Measurements from ENCODE around the gene RPLP2. TPM values are rescaled to one million over a fixed set of nuclear protein-coding genes. Genes with fewer than 3 reads are reported as not detected.

The RPLP2 gene
- total RNA-seq, 2 experiments from 2014 or later, result 2,941 to 2,963 TPM

DNA sequence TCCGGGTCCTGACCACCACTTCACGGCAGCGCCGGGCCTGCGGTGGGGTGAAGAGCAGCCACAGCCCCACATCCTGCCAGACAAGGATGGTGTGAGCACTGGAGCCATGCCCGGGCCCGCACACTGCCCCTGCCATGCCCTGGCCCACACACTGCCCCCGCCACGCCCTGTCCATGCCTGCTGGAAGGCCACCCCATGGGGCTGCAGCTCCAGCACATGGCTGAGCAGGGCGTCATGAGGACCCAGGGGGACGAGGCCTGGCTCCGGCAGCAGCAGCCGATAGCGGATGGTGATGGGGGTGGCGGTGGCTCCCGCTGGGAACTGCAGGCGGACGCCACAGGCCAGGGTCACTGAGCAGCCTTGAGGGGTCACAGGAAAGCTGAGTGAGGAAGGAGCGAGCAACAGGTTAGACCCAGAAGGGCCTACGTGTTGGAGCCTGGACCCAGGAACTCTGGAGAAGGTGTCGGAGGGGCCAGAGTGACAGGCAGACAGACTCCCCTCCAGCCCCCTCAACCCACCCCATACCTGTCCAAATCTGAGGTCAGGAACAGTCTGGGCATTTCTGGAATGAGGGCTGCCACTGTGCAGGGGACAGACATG lies 7.6 kb upstream of the RPLP2 start:
- intact Hi-C loops (cut with micrococcal nuclease), result no loop called here
- Mint-ChIP-seq H3K36me3 (peaks cover 6% of the 10 kb centered on the region), H3K4me3 (no peak overlapping the region), H3K27ac (no peak overlapping the region), H3K4me1 (ENCODE audit: low read depth) (peaks cover 13% of the 10 kb centered on the region), H3K9me3 (no peaks in the 10 kb centered on the region), H3K27me3 (no peaks in the 10 kb centered on the region)
- POLR2A ChIA-PET, result interaction anchor here (0.7 to 1.1 kb wide), 2 partner anchors 10 to 39 kb away, joined by 3 read pairs; no protein-coding TSS in a partner anchor
- CTCF ChIA-PET, result no interaction called here
- DNase-seq, result no peak

DNA sequence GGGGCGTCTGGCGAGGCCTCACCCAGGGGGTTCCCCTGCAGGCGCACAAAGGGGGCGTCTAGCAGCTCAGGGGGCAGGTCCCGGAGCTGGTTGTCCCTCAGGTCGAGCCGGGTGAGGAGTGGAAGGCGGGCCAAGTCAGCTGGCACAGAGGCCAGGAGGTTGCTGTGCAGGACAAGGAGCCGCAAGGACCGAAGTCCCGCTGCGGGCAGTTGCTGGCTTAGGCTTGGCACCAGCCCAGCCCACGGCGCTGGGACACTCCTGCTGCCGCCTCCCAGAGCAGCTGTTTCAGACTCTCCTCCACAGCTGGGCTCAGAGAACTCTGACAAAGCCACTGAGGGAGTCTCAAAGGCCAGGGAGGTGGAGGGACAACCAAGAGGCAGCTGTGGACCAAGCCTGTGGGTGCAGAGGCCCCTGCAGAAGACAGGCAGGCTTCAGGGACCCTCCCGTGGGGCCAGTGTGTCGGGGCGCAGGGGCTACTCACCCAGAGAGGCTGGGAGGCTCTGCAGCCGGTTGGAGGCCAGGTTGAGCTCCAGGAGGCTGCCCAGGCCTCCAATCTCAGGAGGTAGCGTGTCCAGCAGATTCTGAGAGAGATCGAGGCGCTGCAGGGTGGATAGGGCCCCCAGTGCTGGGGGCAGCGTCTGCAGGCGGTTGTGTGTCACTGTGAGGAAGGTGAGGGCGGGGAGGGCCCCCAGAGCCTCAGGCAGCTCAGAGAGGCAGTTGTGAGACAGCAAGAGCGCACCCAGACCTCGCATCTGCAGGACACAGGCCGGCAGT lies 6.9 kb upstream of the RPLP2 start:
- POLR2A ChIA-PET, result interaction anchor here (0.6 to 1.1 kb wide), 3 partner anchors 10 to 55 kb away, joined by 3 read pairs; no protein-coding TSS in a partner anchor
- no peak for DNase-seq
- intact Hi-C loops (cut with micrococcal nuclease), result no loop called here
- Mint-ChIP-seq H3K9me3 (no peaks in the 10 kb centered on the region), H3K4me1 (ENCODE audit: low read depth) (peaks cover 15% of the 10 kb centered on the region), H3K4me3 (peak overlapping the region; percentile 23), H3K27ac (no peak overlapping the region), H3K27me3 (no peaks in the 10 kb centered on the region), H3K36me3 (peaks cover 8% of the 10 kb centered on the region)
- CTCF ChIA-PET, result no interaction called here

DNA sequence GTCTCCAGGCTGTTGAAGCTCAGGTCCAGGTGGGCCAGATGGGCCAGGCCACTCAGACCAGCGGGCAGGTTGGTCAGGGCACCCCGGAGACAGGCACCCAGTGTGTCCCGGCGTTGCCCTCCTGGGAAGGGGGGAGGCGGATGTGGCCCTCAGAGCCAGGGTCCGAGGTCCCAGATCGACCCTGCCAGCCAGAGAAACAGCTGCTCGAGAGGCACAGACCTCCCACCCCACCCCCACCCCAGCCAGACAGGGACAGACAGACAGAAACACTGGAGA lies 6.4 kb upstream of the RPLP2 start:
- Mint-ChIP-seq H3K9me3 (no peaks in the 10 kb centered on the region), H3K4me3 (peak overlapping the region; percentile 82), H3K36me3 (peaks cover 9% of the 10 kb centered on the region), H3K27me3 (no peaks in the 10 kb centered on the region), H3K4me1 (ENCODE audit: low read depth) (peaks cover 17% of the 10 kb centered on the region), H3K27ac (no peak overlapping the region)
- intact Hi-C loops (cut with micrococcal nuclease), result no loop called here
- POLR2A ChIA-PET, result interaction anchor here (0.6 to 1.5 kb wide), 2 partner anchors 14 to 55 kb away, joined by 3 to 5 read pairs; partner anchors contain the start of gene CEND1
- CTCF ChIA-PET, result no interaction called here
- DNase-seq, result no peak

DNA sequence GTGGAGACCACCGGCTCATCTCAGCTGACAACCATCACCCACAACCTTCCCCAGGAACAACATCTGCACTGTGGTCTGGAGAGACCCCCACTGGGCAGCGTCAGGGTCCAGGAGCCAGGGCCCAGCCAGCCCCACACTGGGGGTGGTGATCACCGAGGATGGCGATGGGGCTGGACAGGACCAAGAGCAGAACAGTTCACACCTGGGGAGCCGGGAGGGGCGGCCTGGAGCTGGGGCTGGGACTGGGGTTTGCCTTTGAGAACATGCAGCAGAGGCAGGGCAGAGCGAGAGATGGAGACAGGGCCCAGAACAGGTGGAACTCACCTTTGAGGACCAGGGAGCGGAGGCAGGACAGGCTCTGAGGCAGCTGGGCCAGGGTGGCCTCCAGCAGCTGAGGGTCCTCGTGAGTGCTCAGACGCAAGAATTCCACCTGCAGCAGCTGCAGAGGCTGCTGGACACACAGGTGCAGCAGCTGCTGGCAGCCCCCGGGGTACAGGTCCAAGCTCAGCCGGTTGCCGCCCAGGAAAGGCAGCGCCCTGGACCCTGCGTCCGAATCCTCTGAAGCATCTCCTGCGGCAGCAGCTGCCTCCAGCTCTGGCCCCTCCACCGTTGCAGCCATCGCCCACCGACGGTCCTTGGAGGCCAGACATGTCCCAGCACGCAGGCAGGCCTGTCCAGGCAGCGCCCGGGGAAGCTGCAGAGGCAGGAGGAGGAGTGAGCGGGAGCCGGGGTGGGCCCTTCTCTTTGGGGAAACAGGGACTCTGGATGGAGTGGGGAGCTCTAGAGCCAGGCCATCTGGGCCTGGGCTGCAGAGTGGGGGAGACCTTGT lies 5.8 kb upstream of the RPLP2 start:
- Mint-ChIP-seq H3K4me1 (ENCODE audit: low read depth) (peaks cover 17% of the 10 kb centered on the region), H3K36me3 (peaks cover 9% of the 10 kb centered on the region), H3K27me3 (no peaks in the 10 kb centered on the region), H3K27ac (peak overlapping the region; percentile 74), H3K9me3 (no peaks in the 10 kb centered on the region), H3K4me3 (peak overlapping the region; percentile 82)
- DNase-seq, result no peak
- intact Hi-C loops (cut with micrococcal nuclease), result no loop called here
- CTCF ChIA-PET, result interaction anchor here (1.0 to 1.1 kb wide), 2 partner anchors 8 to 15 kb away, joined by 4 to 6 read pairs; no protein-coding TSS in a partner anchor
- POLR2A ChIA-PET, result interaction anchor here (0.5 to 1.5 kb wide), 2 partner anchors 14 to 127 kb away, joined by 3 to 5 read pairs; partner anchors contain the start of gene CEND1

DNA sequence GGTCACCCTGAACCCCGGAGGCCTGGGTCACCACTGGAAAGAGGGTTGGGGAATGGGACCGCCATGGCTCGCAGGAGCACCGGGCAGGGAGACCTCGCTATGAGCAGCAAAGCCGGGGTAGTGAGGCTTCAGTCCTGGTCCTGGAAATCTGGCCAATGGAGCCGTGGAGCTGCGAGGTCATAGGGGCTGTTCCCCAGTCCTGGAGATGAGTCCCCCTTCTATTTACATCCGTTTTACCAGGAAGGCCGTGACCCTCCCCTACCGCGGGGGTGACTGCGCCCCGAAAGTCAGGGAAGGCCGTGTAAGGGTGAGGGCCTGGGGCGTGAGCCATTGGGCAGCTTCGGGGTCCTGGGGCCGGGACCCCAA lies 5.2 kb upstream of the RPLP2 start:
- CTCF ChIA-PET, result interaction anchor here (1.0 to 1.1 kb wide), 2 partner anchors 9 to 15 kb away, joined by 4 to 6 read pairs; no protein-coding TSS in a partner anchor
- Mint-ChIP-seq H3K9me3 (no peaks in the 10 kb centered on the region), H3K27me3 (no peaks in the 10 kb centered on the region), H3K4me1 (ENCODE audit: low read depth) (peaks cover 17% of the 10 kb centered on the region), H3K36me3 (peaks cover 9% of the 10 kb centered on the region), H3K27ac (peak overlapping the region; percentile 74), H3K4me3 (peak overlapping the region; percentile 82)
- POLR2A ChIA-PET, result interaction anchor here (1.5 kb wide), 1 partner anchor 15 kb away, joined by 5 read pairs; the partner anchor contains the start of gene CEND1
- DNase-seq, result no peak
- intact Hi-C loops (cut with micrococcal nuclease), result no loop called here

DNA sequence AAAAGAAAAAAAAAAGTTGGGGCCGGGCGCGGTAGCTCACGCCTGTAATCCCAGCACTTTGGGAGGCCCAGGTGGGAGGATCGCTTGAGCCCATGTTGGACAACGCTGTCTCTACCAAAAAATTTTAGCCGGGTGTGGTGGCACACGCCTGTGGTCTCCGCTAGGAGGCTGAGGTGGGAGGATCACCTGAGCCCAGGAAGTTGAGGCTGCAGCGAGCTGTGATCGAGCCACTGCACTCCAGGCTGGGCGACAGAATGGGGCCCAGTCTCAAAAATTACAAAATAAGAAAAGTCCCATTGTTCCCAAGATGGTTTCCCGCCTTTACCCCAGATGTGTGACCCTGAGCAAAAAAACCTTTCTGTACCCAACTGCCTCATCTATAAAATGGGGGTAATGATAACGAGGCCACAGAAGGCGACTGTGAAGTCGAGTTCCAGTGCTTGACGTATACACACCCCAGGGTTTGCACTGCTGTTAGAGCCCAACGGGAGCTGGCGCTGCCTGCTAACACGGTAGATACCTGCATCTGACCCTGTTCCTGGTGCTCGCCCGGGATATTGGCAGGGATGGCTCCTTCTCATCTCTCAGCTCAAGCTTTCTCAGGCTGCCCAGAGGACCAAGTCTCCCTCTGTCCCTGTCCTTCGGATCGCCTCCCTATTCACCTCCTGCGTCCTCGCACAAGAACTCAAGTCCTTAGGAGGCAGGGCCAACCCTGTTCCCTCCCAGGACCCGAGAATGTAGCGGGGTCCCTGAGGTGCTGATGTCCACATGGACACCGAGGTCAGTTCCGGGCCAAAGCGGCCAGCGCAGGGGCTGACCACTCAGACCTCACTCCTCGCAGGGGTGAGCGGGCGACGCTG lies 1.1 kb upstream of the RPLP2 start:
- no peaks in the 10 kb centered on the region for H3K27me3 Mint-ChIP-seq
- peak; percentile 80 for DNase-seq
- peaks cover 35% of the 10 kb centered on the region for H3K4me1 Mint-ChIP-seq (ENCODE audit: low read depth)
- intact Hi-C loops (cut with micrococcal nuclease), result loop anchor here (1.0 kb wide), 2 partner anchors 11 to 12 kb away; no protein-coding TSS in a partner anchor
- H3K27ac Mint-ChIP-seq, result peak overlapping the region; percentile 99
- no peaks in the 10 kb centered on the region for H3K9me3 Mint-ChIP-seq
- CTCF ChIA-PET, result interaction anchor here (0.6 to 1.5 kb wide), 6 partner anchors 10 to 52 kb away, joined by 3 to 7 read pairs (median 4); partner anchors contain the start of gene PNPLA2
- H3K4me3 Mint-ChIP-seq, result peak overlapping the region; percentile 92
- POLR2A ChIA-PET, result interaction anchor here (0.9 to 2.2 kb wide), 8 partner anchors 8 to 233 kb away, joined by 3 to 14 read pairs (median 4); partner anchors contain the start of genes CEND1, PHRF1, PNPLA2 and POLR2L
- H3K36me3 Mint-ChIP-seq, result peaks cover 32% of the 10 kb centered on the region

DNA sequence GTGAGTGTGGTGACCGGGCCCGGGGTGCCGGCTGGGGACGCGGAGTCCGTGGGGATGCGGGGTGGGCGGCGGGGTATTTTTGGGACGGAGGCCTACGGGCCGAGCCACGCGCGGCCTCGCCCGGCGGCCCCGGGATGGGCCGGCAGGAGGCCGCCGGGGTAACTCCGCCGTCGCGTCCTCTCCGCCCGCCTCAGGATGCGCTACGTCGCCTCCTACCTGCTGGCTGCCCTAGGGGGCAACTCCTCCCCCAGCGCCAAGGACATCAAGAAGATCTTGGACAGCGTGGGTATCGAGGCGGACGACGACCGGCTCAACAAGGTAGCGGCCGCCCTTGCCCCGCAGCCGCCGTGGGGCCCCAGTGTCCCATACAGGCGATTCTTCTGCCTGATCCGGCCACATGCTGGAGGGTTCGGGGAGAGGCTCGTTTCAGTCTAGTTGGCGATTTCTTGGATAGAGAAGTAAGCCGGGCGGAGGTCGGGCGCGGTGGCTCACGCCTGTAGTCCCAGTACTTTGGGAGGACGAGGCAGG lies 337 bp downstream of the RPLP2 start:
- Mint-ChIP-seq H3K27ac (peak overlapping the region; percentile 99), H3K36me3 (peaks cover 33% of the 10 kb centered on the region), H3K27me3 (no peaks in the 10 kb centered on the region), H3K9me3 (no peaks in the 10 kb centered on the region), H3K4me3 (peak overlapping the region; percentile 92), H3K4me1 (ENCODE audit: low read depth) (peaks cover 29% of the 10 kb centered on the region)
- intact Hi-C loops (cut with micrococcal nuclease), result no loop called here
- DNase-seq, result peak; percentile 34
- POLR2A ChIA-PET, result interaction anchor here (0.6 to 2.2 kb wide), 9 partner anchors 9 to 54 kb away, joined by 3 to 14 read pairs (median 5); partner anchors contain the start of genes PNPLA2, POLR2L and TSPAN4
- CTCF ChIA-PET, result no interaction called here

DNA sequence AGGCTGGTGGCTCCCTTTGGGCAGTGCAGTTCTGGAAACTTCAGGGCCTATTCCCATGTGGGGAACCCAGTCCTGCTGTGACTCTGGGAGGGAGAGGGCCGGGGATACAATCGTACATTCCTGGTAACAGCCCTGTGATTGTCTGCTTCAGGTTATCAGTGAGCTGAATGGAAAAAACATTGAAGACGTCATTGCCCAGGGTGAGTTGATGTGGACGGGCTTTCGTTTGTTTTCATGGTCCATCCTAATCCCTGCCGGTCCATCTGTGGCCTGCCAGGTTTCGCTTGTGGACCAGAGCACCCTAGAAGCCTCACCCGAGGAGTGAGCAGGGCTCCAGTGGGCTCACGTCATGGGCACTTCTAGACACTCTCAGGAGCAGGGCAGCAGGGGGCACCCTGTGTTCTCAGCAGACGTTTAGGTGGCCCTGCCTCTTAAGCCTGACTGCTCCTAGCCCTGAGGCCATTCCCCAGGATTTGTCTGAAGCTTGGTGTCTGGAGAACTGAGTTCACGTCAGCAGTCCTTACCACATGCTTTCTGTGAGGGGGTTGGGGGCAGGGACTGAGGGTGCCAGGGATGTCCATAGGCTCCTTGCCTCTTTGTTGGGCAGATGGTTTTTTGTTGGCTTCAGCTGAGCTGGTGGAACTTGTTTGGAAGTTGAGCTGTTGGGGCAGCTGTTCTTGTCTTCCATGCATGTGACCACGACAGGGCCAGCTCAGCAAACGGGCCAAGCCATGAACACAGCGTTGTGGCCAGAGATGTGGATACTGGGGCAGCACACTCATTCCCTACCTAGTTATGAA lies 1.9 kb downstream of the RPLP2 start:
- ChIA-PET CTCF (interaction anchor here (0.6 kb wide), 1 partner anchor 208 kb away, joined by 4 read pairs; no protein-coding TSS in a partner anchor), POLR2A (interaction anchor here (0.6 to 1.7 kb wide), 5 partner anchors 8 to 31 kb away, joined by 3 to 5 read pairs (median 3); partner anchors contain the start of gene TSPAN4)
- no peak for DNase-seq
- Mint-ChIP-seq H3K4me1 (ENCODE audit: low read depth) (peaks cover 27% of the 10 kb centered on the region), H3K36me3 (peaks cover 36% of the 10 kb centered on the region), H3K27me3 (no peaks in the 10 kb centered on the region), H3K27ac (peak overlapping the region; percentile 77), H3K4me3 (peak overlapping the region; percentile 92), H3K9me3 (no peaks in the 10 kb centered on the region)
- intact Hi-C loops (cut with micrococcal nuclease), result no loop called here

DNA sequence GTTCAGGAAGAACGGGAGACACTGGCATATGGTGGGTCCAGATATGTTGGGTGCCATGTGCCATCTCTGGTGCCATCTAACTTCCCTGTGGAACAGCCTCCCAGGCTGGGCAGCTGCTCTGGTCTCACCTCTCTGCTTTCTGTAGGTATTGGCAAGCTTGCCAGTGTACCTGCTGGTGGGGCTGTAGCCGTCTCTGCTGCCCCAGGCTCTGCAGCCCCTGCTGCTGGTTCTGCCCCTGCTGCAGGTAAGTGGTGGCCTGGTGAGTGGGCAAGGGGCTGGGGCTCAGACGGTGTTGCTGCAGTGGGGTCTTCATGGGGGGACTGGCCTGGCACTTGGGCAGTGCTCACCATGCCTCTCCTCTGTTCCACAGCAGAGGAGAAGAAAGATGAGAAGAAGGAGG lies 2.6 kb downstream of the RPLP2 start:
- Mint-ChIP-seq H3K36me3 (peaks cover 36% of the 10 kb centered on the region), H3K4me3 (peak overlapping the region; percentile 92), H3K27me3 (no peaks in the 10 kb centered on the region), H3K4me1 (ENCODE audit: low read depth) (peaks cover 27% of the 10 kb centered on the region), H3K27ac (peak overlapping the region; percentile 77), H3K9me3 (no peaks in the 10 kb centered on the region)
- intact Hi-C loops (cut with micrococcal nuclease), result no loop called here
- DNase-seq, result no peak
- CTCF ChIA-PET, result no interaction called here
- POLR2A ChIA-PET, result interaction anchor here (0.8 to 1.7 kb wide), 4 partner anchors 10 to 28 kb away, joined by 3 to 5 read pairs (median 4); no protein-coding TSS in a partner anchor

DNA sequence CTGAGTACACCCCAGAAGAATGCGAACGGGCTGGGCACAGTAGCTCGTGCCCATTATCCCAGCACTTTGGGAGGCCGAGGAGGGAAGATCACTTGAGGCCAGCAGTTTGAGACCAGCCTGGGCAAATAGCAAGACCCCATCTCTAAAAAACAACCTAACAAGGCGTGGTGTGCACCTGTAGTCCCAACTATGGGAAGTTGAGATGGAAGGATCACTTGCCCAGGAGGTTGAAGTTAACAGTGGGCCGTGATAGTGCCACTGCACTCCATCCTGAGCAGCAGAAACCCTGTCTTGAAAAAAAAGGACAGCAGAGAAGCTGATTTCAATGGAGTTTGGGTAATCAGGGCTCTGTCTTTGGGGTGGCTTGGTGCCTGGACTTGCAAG lies 3.3 kb downstream of the RPLP2 start:
- Mint-ChIP-seq H3K27ac (no peak overlapping the region), H3K27me3 (no peaks in the 10 kb centered on the region), H3K9me3 (no peaks in the 10 kb centered on the region), H3K36me3 (peaks cover 33% of the 10 kb centered on the region), H3K4me3 (no peak overlapping the region), H3K4me1 (ENCODE audit: low read depth) (peaks cover 23% of the 10 kb centered on the region)
- no peak for DNase-seq
- POLR2A ChIA-PET, result interaction anchor here (0.8 to 1.7 kb wide), 2 partner anchors 11 to 28 kb away, joined by 3 read pairs; no protein-coding TSS in a partner anchor
- CTCF ChIA-PET, result no interaction called here
- intact Hi-C loops (cut with micrococcal nuclease), result no loop called here

Data from activated CD4-positive, alpha-beta memory T cell treated with anti-CD3 and anti-CD28 coated beads for 36 hours (primary cell).